HG03469 (cell line): ENCODE data around the gene MYO1G.

Source experiments
- ATAC-seq: cut with Tn5 transposase; IDR thresholded peaks from one replicate; pipeline ENCODE4 v1.9.1; 2021; ENCODE audit warnings: mild to moderate bottlenecking, moderate library complexity, moderate number of reproducible peaks; ENCODE audit not compliant: unreplicated experiment

The MYO1G gene

DNA sequence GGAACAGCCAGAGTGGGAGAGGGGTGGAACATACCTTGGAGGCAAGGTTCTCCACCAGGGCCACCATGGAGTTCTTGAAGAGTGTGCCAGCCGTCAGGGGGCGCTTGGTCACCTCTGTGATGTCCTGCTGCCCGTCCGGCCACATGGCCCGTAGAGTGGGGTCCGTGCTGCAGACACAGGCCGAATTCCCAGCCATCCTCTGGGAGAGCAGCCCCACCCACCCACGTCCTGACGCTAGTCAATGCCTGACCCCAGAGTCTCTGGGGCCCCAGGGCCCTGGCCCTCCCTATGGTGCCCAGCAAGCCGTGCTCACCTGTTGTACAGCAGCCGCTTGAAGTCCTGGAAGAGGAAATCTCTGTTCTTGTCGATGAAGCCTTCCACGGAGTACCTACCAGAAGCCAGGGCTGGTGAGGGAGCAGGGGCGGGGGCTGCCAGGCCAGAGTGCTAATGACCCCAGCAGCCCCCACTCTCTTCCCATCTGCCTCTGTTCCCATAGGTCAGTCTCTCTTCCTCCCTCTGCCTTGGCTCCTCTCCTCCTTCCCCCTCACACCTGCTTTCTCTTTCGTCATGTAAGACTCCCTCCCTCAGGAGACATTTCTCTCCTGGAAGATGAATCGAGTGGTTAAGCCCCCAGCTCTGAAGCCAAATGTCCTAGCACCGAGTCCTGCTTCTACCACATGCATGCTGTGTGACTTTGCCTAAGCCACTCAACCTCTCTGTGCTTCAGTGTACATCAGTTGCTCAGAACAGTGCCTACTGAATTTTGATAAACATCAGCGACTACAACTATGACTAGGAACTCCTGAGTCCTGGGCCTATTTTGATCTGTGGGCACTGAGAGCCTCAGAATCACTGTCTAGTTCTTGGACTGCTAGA lies 11.0 kb downstream of the MYO1G start:
- no peak for ATAC-seq

DNA sequence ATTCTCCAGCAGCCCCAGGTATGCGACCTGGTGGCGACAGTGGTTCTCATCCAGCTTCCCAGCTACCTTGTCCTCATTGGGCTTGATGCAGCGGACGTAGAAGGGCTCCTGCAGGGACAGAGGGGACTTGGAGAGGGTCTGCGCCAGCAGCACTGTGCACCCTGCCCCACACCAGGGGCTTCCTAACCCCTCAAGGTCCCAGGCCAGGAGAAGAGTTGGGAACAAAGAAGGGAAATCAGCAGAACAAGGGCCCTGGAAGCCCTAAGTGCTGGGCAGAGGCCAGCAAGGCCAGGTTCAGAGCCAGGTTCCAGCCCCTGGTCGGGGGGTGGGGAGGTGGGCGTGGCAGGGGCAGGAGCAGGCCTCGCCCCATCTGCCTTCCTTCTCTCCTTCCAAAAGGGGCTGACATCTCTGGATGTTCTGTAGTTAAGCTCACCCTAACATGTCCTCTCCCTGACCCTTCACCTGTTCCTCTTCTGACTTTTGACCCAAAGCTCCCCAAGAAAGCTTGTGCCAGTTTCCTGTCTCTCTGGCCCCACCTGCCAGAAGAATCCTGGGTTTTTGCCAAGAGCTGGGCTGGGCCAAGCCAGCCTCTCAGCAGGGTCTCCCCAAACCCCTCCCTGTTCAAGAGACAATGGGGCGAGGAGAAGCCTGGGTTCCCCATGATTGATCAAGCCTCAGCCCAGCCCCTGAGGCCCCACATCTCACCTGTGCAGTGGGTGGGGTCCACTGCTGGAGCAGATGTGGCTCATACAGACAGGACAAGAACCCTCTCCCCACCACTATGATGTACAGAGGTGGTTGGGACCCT lies 11.9 kb downstream of the MYO1G start:
- no peak for ATAC-seq

DNA sequence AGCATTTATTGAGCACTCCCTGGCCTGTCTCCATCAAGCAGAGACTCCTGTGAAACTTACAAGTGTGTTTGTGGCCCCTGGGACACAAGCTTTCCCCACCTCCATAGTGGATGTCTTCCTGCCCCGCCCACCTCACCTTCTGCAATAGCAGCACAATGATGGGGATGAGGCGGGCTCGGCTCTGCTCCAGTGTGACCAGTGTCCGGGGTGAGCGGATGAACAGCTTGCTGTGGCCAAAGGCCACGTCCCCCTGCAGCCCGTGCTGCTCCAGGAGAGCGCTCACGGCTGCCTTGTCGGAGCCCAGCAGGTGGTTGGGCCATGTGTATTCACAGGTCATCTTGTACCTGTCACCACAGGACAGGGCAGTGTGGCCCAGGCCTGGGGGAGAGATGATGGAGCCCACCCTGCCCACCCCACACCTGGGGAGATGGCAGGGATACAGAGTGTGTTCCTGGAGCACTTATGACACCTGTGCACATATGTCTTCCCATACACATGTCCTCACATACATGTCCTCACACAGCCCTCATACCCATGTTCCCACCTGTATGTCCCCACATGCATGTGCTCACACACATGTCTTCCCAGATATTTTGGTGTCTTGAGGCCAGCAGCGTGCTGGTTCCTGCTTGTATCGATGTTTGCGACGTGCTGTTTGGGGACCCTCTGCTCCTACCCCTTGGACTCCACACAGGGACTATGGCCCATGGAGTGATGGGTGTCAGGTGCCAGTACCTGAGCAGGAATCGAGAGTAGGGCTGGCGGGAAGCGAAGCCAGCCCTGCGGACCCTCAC lies 12.7 kb downstream of the MYO1G start:
- no peak for ATAC-seq

DNA sequence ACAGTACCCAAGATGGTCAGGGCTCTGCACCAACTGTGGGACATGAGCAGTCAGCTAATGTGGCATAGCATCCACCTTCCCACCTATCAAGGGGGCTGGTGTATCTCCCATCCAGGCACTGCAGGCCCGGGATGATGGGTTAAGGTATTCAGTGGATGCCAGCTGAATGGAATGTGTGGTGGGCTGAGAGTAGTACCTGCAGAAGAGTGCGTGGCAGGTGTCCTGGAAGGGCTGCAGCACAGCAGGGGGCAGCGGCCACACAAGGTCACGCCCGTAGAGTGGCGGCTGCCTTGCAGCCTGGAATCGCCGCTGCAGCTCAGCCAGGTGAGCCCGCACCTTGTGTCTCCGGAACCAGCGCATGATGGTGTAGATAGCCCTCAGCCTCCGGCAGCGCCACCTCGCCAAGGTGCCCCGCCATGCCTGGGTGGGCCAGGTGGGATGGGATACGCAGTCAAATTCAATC lies 13.3 kb downstream of the MYO1G start:
- no peak for ATAC-seq

DNA sequence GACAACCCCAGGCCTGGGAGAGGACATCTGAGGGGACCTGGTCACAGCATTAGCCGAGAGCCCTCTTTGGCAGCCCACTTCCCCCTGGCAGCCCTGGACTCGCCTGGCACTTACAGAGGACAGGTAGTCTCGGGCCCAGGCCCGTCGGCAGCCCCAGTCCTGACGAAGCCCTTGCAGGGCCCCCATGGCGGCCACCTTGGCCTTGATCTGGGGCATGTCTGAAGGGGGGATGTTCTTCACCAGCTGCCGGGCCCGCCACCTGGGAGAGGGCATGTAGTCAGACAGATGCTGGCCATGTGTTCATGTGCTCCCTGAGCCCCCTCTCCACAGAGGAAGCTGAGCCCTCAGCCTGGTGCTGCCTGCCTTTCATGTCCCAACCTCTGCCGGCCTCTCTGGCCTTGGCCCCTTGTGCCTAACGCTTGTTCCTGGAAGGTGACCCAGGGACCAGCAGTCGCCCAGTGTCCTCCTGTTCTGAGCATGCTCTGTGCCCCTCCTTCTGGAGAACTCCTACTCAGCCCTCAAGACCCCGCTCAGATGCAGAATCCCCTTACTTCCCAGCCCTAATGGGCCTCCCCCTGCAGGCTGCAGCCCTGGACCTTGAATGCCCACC lies 13.9 kb downstream of the MYO1G start:
- ATAC-seq: no peak

DNA sequence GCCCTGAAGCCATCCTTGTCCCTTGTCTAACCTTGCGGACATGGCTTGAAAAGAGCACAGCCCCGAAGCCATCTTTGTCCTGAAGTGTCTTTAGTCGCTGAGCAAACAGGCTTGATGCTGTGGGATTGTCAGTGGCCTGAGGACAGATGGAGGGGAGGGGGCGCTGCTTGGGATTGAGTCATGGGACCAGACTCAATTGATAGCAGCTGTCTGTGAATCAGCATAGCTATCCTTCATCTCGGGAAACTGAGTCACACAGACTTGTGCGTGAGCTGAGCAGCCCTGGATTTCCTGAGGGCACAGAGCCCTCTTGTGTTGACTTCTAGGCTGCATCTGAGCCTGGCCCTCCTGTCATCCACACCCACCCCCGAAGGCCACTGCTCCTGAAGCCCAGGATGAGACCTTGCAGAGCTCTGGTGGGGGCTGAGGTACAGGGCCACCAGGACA lies 14.4 kb downstream of the MYO1G start:
- no peak for ATAC-seq

DNA sequence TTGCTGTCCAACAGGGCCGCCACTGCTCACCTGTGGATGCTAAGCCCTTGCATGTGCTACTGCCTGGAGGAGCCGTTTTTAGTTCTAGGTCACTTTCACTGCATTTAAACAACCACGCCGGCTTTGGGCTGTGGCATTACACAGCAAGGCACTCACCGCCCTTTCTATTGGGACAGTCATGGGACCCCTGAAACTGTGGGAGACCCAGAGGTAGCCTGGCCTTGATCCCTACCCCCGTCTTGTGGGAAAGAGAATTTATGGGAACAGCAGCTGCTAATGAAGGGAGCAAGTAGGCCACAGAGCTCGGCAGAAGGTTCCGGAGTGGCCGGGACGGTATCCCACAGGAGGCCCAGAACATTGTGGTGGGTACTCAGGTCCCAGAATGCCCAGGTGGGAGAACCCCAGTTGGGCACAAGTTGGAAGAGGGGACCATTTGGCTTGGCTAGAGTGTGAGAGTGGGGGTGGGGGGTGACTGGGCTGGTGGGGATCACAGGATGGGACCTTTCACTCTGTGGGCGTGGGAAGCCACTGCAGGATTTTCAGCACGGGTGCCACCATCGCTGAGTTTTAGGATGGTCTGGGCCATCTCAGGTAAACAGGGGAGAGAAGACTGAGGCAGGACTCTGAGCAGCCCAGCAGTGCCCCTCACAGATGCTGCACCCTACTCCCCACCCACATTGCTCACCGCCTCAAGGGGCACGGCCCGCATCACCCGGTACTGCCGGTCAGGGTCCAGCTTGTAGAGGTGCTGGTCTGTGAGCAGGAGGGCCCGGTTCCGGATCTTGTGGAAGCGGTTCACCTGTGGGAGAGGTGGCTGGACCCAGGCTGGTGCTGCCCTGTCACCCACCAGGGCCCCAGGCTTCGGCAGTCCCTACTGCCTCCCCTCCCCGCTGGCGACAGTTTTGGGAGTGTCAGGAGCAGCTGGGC lies 15.2 kb downstream of the MYO1G start:
- no peak for ATAC-seq

DNA sequence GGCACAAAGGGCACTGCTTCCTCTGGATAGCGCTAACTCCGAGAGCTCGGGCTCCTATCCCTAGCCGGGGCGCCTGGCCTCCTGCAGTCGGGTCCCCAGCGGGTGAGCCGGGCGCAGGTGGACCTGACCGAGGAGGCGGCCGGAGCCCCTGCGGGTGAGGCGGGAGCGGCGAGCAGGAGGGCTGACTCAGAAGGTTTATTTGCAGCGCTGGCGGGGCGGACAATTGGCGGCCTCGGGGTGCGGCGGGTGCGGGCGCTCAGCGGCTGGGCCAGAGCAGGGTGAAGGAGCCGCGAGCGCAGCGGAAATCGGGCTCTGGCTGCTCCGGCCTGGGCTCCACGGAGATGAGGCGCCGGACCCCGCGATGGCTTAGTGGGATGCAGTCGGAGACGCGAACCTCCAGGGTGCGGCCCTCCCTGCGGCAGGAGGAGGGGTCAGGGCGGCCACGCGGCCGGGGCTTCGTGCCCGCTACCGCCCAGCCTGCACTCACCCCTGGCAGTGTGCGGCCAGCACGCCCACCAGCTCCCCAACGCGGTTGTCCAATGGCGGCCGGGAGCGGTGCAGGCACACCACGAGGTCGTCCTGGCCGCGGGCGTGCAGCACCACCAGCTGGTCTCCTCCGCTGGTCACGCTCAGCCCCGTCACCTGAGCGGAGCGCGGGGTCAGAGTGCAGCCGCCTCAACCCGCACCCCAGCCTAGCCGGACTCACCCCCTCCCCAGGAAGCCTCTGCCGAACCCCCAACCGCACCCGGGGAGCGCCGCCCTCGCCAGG lies 16.1 kb downstream of the MYO1G start:
- no peak for ATAC-seq

DNA sequence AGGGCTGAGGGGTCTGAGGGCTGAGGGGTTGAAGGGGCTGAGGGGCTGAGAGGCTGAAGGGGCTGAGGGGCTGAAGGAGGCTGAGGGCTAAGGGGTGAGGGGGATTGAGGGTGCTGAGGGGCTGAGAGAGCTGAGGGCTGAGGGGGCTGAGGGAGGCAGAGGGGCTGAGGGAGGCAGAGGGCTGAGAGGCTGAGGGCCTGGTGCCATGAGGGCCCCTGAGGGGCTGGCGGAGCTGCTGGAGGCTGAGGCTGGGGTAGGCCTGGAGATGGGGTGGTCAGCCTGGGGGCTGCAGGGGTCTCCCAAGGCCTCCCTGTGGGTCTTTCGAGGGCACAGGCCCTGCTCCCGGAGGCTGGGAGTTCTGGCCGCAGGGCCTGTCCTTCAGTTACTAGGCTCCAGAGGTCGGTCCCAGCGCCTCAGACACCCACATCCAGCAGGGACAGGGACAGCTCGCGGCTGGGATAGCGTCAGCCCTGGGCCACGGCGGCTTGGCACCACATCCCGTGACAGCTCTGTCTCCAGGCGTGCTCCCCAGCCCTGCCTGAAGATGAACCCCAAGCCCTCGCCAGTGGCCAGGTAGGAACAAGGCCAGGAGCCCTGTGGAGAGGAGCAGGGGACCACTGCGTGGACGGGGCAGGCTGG lies 16.9 kb downstream of the MYO1G start:
- ATAC-seq: no peak

DNA sequence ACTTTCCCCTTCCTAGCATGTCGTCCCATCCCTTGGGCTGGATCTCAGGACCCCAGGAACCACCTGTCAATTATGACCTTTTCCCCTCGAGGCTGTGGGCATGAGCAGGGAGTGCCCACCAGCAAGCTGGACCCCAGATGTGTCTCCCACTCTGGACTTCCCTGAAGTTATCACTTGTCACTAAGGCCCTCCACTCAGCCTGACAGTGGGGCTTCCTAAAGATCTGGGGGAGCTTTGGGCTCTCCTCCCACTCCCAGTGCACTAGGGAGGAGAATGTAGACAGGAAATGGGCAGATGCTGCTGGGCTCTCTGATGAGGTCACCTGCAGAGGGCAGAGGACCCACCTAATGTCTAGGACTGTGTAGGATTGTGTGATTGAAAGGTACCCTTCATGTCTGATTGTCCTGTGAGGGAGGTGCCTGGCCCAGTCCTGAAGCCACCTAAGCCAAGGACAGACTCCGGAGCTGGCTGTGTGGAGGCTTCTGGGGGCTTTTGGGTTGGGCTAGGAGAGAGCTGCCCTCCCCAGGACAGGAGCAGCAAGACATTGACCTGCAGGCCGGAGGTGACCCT lies 18.7 kb downstream of the MYO1G start:
- ATAC-seq: no peak

DNA sequence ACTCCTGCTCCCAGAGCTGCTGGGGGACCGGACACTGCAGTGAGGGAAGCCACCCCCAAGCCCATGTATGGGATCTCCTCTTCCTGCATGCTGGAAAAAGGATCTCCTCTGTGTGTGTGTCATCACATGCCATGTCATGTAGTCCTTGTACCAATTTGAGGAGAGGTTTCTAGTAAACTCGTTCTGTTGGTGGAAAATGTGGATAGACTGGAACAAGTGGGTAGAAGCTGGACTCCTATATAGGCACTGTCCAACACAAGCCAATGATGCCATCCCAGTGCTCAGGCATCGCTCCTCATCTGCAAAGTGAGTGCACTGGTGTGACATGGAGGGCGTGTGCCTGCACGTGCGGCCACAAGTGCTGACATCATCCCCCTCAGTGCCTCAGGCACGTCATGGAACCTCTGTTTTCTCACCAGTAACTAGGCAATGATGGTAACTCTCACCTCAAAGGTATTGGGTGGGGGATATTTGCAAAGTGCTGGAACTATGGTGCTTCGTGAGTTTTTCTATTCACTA lies 19.3 kb downstream of the MYO1G start:
- no peak for ATAC-seq

DNA sequence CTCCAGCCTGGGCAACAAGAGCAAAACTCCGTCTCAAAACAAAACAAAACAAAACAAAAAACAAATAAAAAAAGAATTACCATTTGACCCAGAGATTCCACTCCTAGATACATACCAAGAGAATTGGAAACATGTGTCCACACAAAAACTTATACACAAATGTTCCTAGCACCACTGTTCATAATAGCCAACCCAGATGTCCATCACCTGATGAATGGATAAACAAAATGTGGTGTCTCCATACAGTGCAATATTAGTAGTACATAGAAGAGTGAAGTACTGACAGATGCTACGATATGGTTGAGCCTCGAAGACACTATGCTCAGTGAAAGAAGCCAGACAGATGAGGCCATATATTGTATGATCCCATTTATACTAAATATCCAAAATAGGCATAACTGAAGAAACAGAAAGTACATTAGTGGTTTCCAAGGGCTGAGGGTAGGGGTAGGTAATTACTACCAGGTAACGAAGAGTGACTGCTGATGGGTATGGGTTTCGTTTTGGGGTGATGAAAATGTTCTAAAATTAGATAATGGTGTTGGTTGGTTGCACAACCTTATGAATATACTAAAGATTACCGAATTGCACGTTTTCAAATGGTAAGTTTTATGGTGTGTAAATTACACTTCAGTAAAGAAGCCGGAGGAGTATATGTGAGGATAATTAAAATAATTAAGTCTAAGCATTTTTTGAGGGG lies 20.0 kb downstream of the MYO1G start:
- ATAC-seq: no peak

DNA sequence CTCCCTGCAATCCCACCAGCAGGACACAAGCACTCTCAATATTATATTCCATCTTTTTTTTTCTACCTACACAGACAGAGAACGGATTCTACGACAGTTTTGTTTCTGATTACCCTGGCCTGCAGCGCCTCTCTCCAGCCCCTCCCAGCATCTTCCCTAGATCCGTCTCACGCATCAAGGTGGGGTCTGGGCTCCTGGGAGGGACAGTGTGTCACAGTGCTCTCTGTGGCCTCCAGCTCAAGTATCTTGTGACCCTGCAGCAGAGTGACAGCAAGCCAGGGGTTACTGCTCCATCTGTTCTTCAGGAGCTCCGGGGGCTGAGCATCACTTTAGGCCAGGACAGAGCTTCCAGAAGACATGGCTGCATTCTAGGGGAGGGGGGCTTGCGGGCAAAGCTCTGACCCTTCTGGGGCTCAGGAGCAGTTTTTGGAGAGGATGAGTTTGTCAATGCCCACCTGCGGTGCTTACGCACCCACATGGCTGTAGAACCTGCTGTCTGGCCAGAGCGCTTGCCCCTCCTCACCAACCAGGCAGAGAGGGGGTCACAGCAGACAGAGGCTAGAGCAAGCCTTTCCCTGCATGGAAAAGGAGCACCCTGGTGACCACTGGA lies 22.6 kb downstream of the MYO1G start:
- no peak for ATAC-seq

DNA sequence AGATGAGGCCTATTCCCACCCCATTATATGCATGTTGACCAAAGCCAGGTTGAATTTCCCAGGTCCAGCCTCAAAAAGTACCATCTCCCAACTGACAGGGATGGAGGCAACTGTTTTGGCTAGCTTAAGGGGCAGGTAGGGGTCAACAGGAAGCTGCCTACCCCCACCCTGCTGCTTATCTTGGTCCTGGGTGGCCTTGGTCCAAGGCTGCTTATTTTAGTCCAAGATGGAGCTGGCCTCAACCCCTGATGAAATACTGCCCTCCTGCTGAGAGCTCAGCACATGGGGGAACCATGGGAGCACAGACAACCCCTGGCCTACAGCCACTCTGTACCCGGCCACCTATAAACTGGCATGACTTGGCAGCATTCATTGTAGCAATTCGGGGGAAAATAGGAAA lies 23.1 kb downstream of the MYO1G start:
- ATAC-seq: no peak

DNA sequence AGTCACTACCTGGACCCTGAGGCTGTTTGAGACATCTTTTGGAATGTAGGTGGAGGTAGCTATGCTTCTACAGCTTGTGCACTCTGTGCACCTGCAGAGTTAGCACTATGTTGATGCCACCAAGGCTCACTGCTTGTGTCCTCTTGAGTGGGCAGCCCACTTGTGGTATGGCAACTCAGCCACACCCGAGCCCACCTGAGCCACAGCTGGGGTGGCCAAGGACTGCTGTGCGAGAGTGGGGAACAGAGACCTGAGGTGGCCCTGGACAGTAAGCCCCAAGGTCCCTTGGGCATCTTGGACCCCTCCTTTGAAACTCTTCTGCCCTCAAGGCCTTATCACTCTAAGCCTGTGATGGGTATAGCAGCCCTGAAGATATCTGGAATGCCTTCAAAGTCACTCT lies 25.7 kb downstream of the MYO1G start:
- no peak for ATAC-seq

DNA sequence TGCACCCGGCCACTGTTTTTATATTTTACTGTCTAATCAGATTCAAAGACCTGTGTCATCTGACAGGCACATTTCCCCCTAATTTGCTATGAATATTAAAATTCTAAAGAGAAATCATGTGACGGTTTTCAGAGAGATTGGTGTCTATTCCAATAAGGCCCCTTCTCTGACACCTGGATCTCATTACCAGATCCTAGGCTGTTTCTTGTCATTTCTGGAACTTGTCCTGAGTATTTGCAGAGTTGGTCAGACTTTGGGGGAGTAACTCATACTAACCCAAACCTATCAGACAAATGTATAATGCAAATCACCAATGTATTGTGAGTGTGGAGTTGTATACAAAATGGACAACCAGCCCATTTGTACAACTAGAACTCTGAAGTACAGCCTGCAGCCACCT lies 29.5 kb downstream of the MYO1G start:
- no peak for ATAC-seq

DNA sequence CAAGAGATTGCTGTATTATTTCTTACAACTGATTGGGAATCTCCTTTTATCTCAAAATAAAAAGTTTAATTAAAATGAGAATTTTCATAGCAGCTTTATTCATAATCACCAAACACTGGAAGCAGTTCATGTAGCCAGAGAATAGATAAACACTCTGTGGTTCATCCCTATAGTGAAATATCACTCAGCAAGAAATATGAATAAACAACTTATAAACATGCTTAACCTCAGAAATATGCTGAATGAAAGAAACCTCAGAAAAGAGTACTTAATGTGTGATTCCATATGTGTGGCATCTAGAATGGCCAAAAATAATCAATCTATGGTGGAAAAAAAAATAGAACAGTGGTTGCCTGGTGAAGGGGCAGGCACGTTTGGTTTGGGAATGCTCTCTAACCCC lies 33.3 kb downstream of the MYO1G start:
- ATAC-seq: no peak
